Measurements from ENCODE around the gene AJAP1. TPM values are rescaled to one million over a fixed set of nuclear protein-coding genes. Genes with fewer than 3 reads are reported as not detected.

AJAP1 gene
- polyA plus RNA-seq, 1 of the 3 experiments (the other 2 are of a cell fraction), result not detected

- H3K27me3 ChIP-seq (ENCODE audit: insufficient read depth), result no peaks in the 10 kb centered on the region
- H3K4me1 ChIP-seq (ENCODE audit: control insufficient read depth in 1 of 2, insufficient read depth in 2 of 2, low read depth in 1 of 2, low read length in 1 of 2), result peaks cover 0 to 40% of the 10 kb centered on the region in 2 experiments; a peak in 1 of 4 replicates
- peak overlapping the region in 1 of 2 experiments; percentile 86; a peak in 1 of 4 replicates for H3K27ac ChIP-seq (ENCODE audit: low read depth in 2 of 2, low read length in 1 of 2)
- ChIA-PET CTCF (interaction anchor here (0.7 to 2.4 kb wide), 5 partner anchors 14 to 232 kb away, joined by 3 to 11 read pairs (median 3); partner anchors contain the start of gene AJAP1), POLR2A (no interaction called here)
- no peaks in the 10 kb centered on the region for H3K9me3 ChIP-seq
- TF ChIP-seq SIN3A (IDR thresholded peaks at IDR 0.05; ENCODE audit: borderline replicate concordance, low read depth, low read length) (no peak), USF1 (IDR thresholded peaks at IDR 0.05; ENCODE audit: borderline replicate concordance, low read depth) (no peak), RAD21 (IDR thresholded peaks at IDR 0.05; ENCODE audit: low read length) (no peak), PBX3 (IDR thresholded peaks at IDR 0.05) (no peak), EP300 (IDR thresholded peaks at IDR 0.05; ENCODE audit: borderline replicate concordance in 1 of 2, low read depth in 1 of 2, low read length in 1 of 2) (no peak), GABPA (IDR thresholded peaks at IDR 0.05; ENCODE audit: low read depth) (no peak), FOXM1 (IDR thresholded peaks at IDR 0.05; ENCODE audit: low read depth) (no peak), RXRA (IDR thresholded peaks at IDR 0.05; ENCODE audit: borderline replicate concordance, low read depth) (no peak), JUND (IDR thresholded peaks at IDR 0.05) (no peak), NRF1 (IDR thresholded peaks at IDR 0.05; ENCODE audit: low read depth, low read length) (no peak), TEAD4 (IDR thresholded peaks at IDR 0.05; ENCODE audit: borderline replicate concordance, insufficient read depth) (no peak), ELF1 (IDR thresholded peaks at IDR 0.05) (no peak), IRF3 (IDR thresholded peaks at IDR 0.05; ENCODE audit: low read depth, low read length) (no peak)
- no peaks in the 10 kb centered on the region for H4K20me1 ChIP-seq (ENCODE audit: insufficient read depth)
- H3K4me2 ChIP-seq, result no peak overlapping the region
- H3K79me2 ChIP-seq (ENCODE audit: insufficient read depth), result no peaks in the 10 kb centered on the region
- H3K36me3 ChIP-seq (replicated peaks in 1 of 2; ENCODE audit: control insufficient read depth in 1 of 2, insufficient read depth in 2 of 2, low read length in 1 of 2), result no peaks in the 10 kb centered on the region
- H3K9me2 ChIP-seq, result no peaks in the 10 kb centered on the region
- no peak overlapping the region for H3K9ac ChIP-seq
- 64% methylated on average over 26 of the region's 26 CpGs for WGBS (ENCODE audit: low lambda C conversion rate)
- H3K4me3 ChIP-seq (ENCODE audit: low read depth in 2 of 2, low read length in 1 of 2), result no peak overlapping the region
- H3F3A ChIP-seq (replicated peaks; ENCODE audit: insufficient read depth), result no peaks in the 10 kb centered on the region
- no peak overlapping the region for H2AFZ ChIP-seq (ENCODE audit: low read depth)
- no peak for DNase-seq
Observed at GRCh38 chr1:4613606-4614370, 40.6 kb upstream of the AJAP1 start.

Data from SK-N-SH (cell line).